Melanocyte of skin (primary cell): Measurements from ENCODE around the gene SPAG5. TPM values are rescaled to one million over a fixed set of nuclear protein-coding genes. Genes with fewer than 3 reads are reported as not detected.

Source experiments
- total RNA-seq, 2 donors: library from RNA; depleted of rRNA; stranded (reverse); fragments of >200 nt; gene quantifications; 2 replicates each; pipeline ENCODE4 v1.2.3, GENCODE V29; 2012

The SPAG5 gene, protein sequence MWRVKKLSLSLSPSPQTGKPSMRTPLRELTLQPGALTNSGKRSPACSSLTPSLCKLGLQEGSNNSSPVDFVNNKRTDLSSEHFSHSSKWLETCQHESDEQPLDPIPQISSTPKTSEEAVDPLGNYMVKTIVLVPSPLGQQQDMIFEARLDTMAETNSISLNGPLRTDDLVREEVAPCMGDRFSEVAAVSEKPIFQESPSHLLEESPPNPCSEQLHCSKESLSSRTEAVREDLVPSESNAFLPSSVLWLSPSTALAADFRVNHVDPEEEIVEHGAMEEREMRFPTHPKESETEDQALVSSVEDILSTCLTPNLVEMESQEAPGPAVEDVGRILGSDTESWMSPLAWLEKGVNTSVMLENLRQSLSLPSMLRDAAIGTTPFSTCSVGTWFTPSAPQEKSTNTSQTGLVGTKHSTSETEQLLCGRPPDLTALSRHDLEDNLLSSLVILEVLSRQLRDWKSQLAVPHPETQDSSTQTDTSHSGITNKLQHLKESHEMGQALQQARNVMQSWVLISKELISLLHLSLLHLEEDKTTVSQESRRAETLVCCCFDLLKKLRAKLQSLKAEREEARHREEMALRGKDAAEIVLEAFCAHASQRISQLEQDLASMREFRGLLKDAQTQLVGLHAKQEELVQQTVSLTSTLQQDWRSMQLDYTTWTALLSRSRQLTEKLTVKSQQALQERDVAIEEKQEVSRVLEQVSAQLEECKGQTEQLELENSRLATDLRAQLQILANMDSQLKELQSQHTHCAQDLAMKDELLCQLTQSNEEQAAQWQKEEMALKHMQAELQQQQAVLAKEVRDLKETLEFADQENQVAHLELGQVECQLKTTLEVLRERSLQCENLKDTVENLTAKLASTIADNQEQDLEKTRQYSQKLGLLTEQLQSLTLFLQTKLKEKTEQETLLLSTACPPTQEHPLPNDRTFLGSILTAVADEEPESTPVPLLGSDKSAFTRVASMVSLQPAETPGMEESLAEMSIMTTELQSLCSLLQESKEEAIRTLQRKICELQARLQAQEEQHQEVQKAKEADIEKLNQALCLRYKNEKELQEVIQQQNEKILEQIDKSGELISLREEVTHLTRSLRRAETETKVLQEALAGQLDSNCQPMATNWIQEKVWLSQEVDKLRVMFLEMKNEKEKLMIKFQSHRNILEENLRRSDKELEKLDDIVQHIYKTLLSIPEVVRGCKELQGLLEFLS
- total RNA-seq, result 10 to 100 TPM; 32.0 to 72.9 TPM

DNA sequence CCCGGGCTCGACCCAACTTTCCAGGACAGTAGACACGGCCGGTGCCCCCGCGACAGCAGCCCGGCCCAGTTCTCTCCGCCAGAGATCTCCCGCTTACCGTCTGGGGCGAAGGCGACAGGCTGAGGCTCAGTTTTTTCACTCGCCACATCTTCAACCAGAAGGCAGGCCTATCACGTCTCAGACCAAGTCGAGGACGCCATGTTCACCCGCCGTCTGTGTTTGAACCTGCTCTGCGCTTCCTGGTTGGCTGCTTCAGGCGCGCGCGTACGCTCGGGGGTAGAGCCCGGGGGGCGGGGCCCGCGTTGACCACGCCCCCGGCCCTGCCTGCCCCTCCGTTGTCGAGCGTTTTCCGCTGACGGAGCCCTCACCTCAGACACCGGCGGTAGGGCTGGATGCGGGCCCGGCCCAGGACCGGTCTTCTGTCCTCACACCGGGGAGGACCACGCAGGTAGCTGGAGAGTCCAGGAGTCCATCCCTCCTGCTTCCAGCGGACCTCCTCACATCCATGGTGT is at the start of gene SPAG5:
Gene SPAG5, minus strand, starts transcription at position 227 of the 512 bp plus-strand sequence. Its CDS starts 79 bp downstream, at position 148.

DNA sequence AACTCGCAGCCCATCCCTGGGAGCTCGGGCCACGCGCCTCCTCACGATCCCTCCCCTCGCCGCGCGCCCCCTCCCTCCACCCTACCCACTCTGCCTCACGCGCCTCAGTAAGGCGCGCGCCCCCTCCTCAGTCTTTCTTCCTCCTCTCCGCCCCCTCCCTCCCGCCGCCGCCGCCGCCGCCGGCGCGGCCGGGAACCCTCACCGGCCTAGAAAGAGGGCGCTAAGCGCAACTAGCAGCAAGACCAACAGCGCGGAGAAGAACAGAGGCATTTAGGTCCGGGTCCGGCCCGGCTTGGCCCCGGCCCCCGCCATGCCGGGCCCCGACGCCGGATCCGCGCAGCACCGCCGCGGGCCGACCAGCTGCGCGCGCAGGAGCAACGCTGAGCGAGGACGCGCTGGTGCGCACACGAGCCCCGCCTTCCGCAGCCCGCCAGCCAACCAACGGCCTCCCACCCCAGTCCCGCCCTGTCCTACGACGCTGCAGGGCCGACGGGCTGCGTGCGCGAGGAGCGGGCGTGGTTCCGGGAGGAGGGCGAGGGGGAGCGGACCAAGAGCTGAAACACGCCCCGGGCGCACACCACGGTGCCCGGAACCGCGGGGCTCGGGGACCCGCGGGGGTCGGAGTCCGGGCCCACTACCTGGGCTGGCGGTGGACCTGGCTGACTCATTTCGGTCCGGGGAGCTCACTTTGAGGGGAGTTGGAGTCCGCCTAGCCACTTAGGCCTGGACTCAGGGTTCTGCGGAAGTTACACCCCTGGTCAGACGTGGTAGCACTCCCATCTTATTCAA is 46.2 kb upstream of the SPAG5 start, which contains the start of gene BLTP2:
Gene BLTP2, minus strand, starts transcription at position 372 of the 789 bp plus-strand sequence. Its CDS starts 102 bp downstream, at position 270.

GRCh38 chr17:28613931-28614381 is 15.1 kb upstream of the SPAG5 start, which contains the start of gene RSKR:
Gene RSKR (minus strand): TSS chr17:28614185. CDS start chr17:28614161, 24 bp downstream.

DNA sequence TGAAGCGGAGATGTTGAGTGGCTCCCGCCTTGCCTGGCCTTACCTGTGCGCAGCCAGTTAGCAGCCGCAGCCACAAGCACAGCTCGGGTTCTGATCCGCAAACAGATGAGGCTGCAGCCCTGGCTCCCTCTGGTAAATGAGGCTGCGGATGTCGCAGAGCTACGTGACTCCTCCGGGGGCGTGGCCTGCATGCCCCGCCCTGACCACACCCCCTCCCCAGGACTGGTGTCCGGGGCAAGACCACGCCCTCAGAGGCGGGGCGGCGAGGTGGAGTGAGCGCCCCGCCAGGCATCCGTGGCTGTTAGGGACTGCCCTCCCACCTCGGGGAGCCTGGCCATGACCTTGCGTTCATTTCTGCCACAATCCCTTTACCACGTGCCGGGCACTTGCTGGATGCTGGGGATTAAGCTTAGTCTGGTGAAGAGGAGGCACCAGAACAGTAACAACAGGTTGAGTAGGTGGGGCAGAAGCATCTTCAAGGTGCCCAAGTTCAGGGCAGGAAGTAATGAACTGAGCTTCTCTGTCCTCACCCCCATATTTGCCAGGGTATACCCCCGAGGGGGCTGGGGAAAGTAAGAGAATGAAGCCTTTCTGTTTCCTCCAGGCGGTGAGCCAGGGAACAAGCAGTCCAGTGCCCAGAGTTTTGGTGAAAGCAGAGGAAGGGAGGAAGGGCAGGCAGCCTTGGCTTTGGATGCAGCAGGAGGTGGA is 21.9 kb downstream of the SPAG5 start, which contains the start of gene ALDOC:
Gene ALDOC, minus strand, starts transcription at position 138 of the 708 bp plus-strand sequence. CDS start 1,363 bp downstream, outside the sequence.

GRCh38 chr17:28571361-28572122 is 27.3 kb downstream of the SPAG5 start, which contains the start of gene PIGS:
Gene PIGS (minus strand): TSS chr17:28571524. CDS start chr17:28571496, 28 bp downstream.

GRCh38 chr17:28552176-28552999 is 46.4 kb downstream of the SPAG5 start, which contains the start of gene UNC119:
Gene UNC119 (minus strand): TSS chr17:28552624. CDS start chr17:28552557, 67 bp downstream.

Other genes with a start within 250 kb of the SPAG5 start
- gene POLDIP2, start 241.5 kb downstream of the SPAG5 start, total RNA-seq, result 10 to 100 TPM; 83.6 to 98.6 TPM
- not detected for gene SEBOX, start 233.8 kb downstream of the SPAG5 start, total RNA-seq
- gene VTN, start 228.7 kb downstream of the SPAG5 start, total RNA-seq, result under 1 TPM in 1 of 2 donors, not detected in 1; 0.34 TPM
- 10 to 100 TPM; 13.3 to 17.9 TPM for gene SARM1, start 227.3 kb downstream of the SPAG5 start, total RNA-seq
- 1 to 10 TPM; 3.7 to 7.6 TPM for gene SLC46A1, start 192.8 kb downstream of the SPAG5 start, total RNA-seq
- not detected for gene SLC13A2, start 125.4 kb downstream of the SPAG5 start, total RNA-seq
- gene FOXN1, start 92.7 kb downstream of the SPAG5 start, total RNA-seq, result not detected
- 10 to 100 TPM; 19.3 to 24.0 TPM for gene UNC119, start 46.4 kb downstream of the SPAG5 start, total RNA-seq
- gene PIGS, start 27.5 kb downstream of the SPAG5 start, total RNA-seq, result 10 to 100 TPM; 43.7 to 48.3 TPM
- 10 to 100 TPM; 16.2 to 19.3 TPM for gene ALDOC, start 22.1 kb downstream of the SPAG5 start, total RNA-seq
- 1 to 10 TPM; 6.7 to 7.6 TPM for gene RSKR, start 15.2 kb upstream of the SPAG5 start, total RNA-seq
- gene BLTP2, start 46.1 kb upstream of the SPAG5 start, total RNA-seq, result 100 to 1,000 TPM; 116 to 132 TPM
- gene SDF2, start 62.9 kb upstream of the SPAG5 start, total RNA-seq, result 10 to 100 TPM; 38.5 to 40.6 TPM
- gene SUPT6H, start 63.2 kb upstream of the SPAG5 start, total RNA-seq, result 10 to 100 TPM; 43.6 to 45.1 TPM
- 1 to 10 TPM in 1 of 2 donors, under 1 TPM in 1; 0.69 to 1.3 TPM for gene PROCA1, start 112.9 kb upstream of the SPAG5 start, total RNA-seq
- gene RAB34, start 118.8 kb upstream of the SPAG5 start, total RNA-seq, result 100 to 1,000 TPM in 1 of 2 donors, 10 to 100 TPM in 1; 83.6 to 111 TPM
- gene RPL23A, start 121.0 kb upstream of the SPAG5 start, total RNA-seq, result 100 to 1,000 TPM; 276 to 521 TPM
- gene TLCD1, start 127.2 kb upstream of the SPAG5 start, total RNA-seq, result 1 to 10 TPM; 4.3 to 5.2 TPM
- gene NEK8, start 129.8 kb upstream of the SPAG5 start, total RNA-seq, result 1 to 10 TPM; 1.4 to 2.3 TPM
- gene TRAF4, start 145.0 kb upstream of the SPAG5 start, total RNA-seq, result 10 to 100 TPM; 43.4 to 69.3 TPM
- gene FAM222B, start 243.8 kb upstream of the SPAG5 start, total RNA-seq, result 10 to 100 TPM; 13.7 to 20.0 TPM